GM12801 (cell line): Measurements from ENCODE around the gene CA9.

Experiments used
- CTCF ChIP-seq: IDR thresholded peaks from one replicate; pipeline ENCODE4 v1.5.1; 2011; ENCODE audit warnings: control low read depth; ENCODE audit not compliant: insufficient read length; ENCODE audit errors: extremely low read depth

The CA9 gene

GRCh38 chr9:35679766-35680330 lies 6.1 kb downstream of the CA9 start:
- TF ChIP-seq CTCF, result no peak

GRCh38 chr9:35680331-35681105 lies 6.8 kb downstream of the CA9 start:
- TF ChIP-seq CTCF, result no peak

GRCh38 chr9:35681341-35682002 lies 7.7 kb downstream of the CA9 start:
- no peak for TF ChIP-seq CTCF

GRCh38 chr9:35682051-35682450 lies 8.3 kb downstream of the CA9 start:
- TF ChIP-seq CTCF, result no peak

GRCh38 chr9:35682520-35683315 lies 9.0 kb downstream of the CA9 start:
- no peak for TF ChIP-seq CTCF

GRCh38 chr9:35683323-35683722 lies 9.6 kb downstream of the CA9 start:
- TF ChIP-seq CTCF, result no peak

GRCh38 chr9:35684921-35685320 lies 11.2 kb downstream of the CA9 start:
- TF ChIP-seq CTCF, result no peak
